ENCODE measurements around the gene LRFN4.

DNA sequence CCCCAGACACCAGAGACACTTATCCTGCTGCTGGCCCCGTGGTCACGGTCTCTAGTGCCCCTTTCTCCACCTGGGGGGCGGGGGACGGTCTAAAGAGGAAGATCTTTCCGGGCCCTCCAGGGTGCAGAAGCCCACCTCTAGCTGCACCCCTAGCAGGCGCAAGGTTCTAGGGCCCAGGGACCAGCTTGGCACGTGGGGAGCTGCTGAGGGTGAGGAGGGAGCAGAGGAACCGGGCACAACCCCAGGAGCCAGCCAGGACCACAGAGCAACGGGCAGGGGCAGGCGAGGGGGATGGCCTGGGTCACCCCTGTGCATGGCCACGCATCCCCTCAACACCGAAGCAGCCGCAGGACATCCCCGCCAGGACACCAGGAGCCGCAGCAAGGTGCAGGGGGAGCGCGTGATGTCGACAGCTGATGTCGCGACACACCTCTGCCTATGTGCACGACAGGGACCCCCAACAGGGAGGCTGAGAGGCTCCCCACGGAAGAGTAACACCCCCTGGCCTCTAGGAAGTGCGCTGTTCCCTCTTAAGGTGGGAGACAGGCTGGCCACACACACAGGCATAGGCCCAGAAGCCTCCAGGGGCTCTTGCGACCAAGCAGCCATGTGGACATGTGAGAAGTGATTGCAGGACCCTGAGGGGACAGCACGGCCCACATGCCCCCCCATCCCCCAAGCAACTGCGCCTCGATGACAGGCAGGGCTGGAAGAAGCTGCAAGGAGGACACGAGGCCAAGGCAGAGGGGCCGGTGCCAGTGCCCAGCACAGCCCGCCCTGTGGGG, 5.1 kb downstream of the LRFN4 start:
- no peak for TF ChIP-seq BRD4 (CRISPR knock-in tag; IDR thresholded peaks at IDR 0.05)
- TF ChIP-seq, protein P1, sequence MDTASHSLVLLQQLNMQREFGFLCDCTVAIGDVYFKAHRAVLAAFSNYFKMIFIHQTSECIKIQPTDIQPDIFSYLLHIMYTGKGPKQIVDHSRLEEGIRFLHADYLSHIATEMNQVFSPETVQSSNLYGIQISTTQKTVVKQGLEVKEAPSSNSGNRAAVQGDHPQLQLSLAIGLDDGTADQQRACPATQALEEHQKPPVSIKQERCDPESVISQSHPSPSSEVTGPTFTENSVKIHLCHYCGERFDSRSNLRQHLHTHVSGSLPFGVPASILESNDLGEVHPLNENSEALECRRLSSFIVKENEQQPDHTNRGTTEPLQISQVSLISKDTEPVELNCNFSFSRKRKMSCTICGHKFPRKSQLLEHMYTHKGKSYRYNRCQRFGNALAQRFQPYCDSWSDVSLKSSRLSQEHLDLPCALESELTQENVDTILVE (CRISPR knock-in tag; IDR thresholded peaks at IDR 0.05): no peak
- no peak for TF ChIP-seq POLR2A (IDR thresholded peaks at IDR 0.05; ENCODE audit: insufficient read depth in 1 of 2, low read depth in 2 of 2, low read length in 2 of 2)
- TF ChIP-seq, protein P2, sequence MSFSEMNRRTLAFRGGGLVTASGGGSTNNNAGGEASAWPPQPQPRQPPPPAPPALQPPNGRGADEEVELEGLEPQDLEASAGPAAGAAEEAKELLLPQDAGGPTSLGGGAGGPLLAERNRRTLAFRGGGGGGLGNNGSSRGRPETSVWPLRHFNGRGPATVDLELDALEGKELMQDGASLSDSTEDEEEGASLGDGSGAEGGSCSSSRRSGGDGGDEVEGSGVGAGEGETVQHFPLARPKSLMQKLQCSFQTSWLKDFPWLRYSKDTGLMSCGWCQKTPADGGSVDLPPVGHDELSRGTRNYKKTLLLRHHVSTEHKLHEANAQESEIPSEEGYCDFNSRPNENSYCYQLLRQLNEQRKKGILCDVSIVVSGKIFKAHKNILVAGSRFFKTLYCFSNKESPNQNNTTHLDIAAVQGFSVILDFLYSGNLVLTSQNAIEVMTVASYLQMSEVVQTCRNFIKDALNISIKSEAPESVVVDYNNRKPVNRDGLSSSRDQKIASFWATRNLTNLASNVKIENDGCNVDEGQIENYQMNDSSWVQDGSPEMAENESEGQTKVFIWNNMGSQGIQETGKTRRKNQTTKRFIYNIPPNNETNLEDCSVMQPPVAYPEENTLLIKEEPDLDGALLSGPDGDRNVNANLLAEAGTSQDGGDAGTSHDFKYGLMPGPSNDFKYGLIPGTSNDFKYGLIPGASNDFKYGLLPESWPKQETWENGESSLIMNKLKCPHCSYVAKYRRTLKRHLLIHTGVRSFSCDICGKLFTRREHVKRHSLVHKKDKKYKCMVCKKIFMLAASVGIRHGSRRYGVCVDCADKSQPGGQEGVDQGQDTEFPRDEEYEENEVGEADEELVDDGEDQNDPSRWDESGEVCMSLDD (CRISPR knock-in tag; IDR thresholded peaks at IDR 0.05; ENCODE audit: borderline replicate concordance): no peak
- TF ChIP-seq, protein P3, sequence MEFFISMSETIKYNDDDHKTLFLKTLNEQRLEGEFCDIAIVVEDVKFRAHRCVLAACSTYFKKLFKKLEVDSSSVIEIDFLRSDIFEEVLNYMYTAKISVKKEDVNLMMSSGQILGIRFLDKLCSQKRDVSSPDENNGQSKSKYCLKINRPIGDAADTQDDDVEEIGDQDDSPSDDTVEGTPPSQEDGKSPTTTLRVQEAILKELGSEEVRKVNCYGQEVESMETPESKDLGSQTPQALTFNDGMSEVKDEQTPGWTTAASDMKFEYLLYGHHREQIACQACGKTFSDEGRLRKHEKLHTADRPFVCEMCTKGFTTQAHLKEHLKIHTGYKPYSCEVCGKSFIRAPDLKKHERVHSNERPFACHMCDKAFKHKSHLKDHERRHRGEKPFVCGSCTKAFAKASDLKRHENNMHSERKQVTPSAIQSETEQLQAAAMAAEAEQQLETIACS (CRISPR knock-in tag; IDR thresholded peaks at IDR 0.05): no peak
- TF ChIP-seq, protein P4, sequence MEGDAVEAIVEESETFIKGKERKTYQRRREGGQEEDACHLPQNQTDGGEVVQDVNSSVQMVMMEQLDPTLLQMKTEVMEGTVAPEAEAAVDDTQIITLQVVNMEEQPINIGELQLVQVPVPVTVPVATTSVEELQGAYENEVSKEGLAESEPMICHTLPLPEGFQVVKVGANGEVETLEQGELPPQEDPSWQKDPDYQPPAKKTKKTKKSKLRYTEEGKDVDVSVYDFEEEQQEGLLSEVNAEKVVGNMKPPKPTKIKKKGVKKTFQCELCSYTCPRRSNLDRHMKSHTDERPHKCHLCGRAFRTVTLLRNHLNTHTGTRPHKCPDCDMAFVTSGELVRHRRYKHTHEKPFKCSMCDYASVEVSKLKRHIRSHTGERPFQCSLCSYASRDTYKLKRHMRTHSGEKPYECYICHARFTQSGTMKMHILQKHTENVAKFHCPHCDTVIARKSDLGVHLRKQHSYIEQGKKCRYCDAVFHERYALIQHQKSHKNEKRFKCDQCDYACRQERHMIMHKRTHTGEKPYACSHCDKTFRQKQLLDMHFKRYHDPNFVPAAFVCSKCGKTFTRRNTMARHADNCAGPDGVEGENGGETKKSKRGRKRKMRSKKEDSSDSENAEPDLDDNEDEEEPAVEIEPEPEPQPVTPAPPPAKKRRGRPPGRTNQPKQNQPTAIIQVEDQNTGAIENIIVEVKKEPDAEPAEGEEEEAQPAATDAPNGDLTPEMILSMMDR (CRISPR knock-in tag; IDR thresholded peaks at IDR 0.05): no peak
- TF ChIP-seq ZFP41 (CRISPR knock-in tag; IDR thresholded peaks at IDR 0.05; ENCODE audit: borderline replicate concordance): no peak
- TF ChIP-seq, protein P5, sequence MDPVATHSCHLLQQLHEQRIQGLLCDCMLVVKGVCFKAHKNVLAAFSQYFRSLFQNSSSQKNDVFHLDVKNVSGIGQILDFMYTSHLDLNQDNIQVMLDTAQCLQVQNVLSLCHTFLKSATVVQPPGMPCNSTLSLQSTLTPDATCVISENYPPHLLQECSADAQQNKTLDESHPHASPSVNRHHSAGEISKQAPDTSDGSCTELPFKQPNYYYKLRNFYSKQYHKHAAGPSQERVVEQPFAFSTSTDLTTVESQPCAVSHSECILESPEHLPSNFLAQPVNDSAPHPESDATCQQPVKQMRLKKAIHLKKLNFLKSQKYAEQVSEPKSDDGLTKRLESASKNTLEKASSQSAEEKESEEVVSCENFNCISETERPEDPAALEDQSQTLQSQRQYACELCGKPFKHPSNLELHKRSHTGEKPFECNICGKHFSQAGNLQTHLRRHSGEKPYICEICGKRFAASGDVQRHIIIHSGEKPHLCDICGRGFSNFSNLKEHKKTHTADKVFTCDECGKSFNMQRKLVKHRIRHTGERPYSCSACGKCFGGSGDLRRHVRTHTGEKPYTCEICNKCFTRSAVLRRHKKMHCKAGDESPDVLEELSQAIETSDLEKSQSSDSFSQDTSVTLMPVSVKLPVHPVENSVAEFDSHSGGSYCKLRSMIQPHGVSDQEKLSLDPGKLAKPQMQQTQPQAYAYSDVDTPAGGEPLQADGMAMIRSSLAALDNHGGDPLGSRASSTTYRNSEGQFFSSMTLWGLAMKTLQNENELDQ (CRISPR knock-in tag; IDR thresholded peaks at IDR 0.05; ENCODE audit: borderline replicate concordance): no peak
- no peak for TF ChIP-seq EZH2 (conservative IDR thresholded peaks at IDR 0.05; ENCODE audit: low read depth, low read length)
- no peak for TF ChIP-seq NPAS2 (CRISPR knock-in tag; IDR thresholded peaks at IDR 0.05; ENCODE audit: borderline replicate concordance)
- no peak for TF ChIP-seq SIN3A (IDR thresholded peaks at IDR 0.05; ENCODE audit: borderline replicate concordance, low read depth, low read length)
- TF ChIP-seq ZFP36 (IDR thresholded peaks at IDR 0.05; ENCODE audit: borderline replicate concordance, low read depth, low read length, partially characterized antibody): no peak
